ENCODE results near the gene CD72.
"Not testable (repeated sequence)": the region's sequence is repeated elsewhere in the genome, so short reads cannot be mapped to it uniquely, and the experiment has no call there.

CD72 gene

DNA sequence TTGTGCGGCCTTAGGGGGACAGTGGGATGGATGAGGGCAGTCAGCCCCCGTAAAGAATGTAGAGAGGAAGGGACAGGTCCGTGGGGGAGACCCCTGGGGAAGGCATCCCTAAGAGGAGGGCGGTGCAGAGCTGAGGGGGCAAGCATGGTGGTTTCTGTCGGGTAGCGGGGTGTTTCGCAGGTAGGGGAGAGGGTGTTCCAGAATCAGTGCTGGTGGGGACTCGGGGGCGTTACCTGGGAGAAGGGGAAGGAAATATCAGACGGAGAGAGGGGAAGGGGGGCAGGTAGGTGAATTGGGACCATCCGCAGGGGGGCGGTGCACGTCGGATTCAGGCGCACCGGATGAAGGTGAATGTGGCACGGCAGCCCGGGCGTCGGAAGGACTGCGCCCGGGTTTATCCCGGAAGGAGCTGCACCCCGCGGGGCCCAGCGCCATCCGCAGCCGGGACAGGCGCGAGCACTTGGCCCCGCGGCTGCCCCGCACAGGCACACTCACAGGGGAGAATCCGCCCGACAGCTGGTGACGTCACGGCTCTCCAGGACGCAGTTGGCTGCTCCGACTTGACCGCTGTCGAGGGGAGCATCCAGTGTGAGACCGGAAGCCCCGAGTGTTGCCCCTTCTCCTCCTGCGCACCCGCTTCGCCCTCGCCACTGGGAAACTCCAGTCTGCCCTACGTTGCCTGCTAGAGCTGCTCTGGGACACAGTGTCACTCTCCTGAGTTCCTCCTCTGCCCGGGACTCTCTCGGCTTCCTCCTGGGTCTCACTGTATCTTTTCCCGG lies 1.3 kb downstream of the CD72 start:
- H3K4me3 ChIP-seq (ENCODE audit: insufficient read depth, low read depth, low read length): peak overlapping the region; percentile 34
- H3K27me3 ChIP-seq (ENCODE audit: control insufficient read depth, insufficient read depth, low read length, poor library complexity, severe bottlenecking): peaks cover 45% of the 10 kb centered on the region
- WGBS, 2 experiments: 14 to 15% methylated on average over 51 of the region's 51 CpGs
- no peaks in the 10 kb centered on the region for H3K9me3 ChIP-seq (ENCODE audit: control insufficient read depth, low read length)
- H3K36me3 ChIP-seq (ENCODE audit: control insufficient read depth, insufficient read depth, low read length): no peaks in the 10 kb centered on the region
- no peak overlapping the region for H3K27ac ChIP-seq (ENCODE audit: insufficient read depth, low read depth, low read length, poor library complexity, severe bottlenecking)
- no peaks in the 10 kb centered on the region for H3K4me1 ChIP-seq (ENCODE audit: control insufficient read depth, insufficient read depth, low read length)

DNA sequence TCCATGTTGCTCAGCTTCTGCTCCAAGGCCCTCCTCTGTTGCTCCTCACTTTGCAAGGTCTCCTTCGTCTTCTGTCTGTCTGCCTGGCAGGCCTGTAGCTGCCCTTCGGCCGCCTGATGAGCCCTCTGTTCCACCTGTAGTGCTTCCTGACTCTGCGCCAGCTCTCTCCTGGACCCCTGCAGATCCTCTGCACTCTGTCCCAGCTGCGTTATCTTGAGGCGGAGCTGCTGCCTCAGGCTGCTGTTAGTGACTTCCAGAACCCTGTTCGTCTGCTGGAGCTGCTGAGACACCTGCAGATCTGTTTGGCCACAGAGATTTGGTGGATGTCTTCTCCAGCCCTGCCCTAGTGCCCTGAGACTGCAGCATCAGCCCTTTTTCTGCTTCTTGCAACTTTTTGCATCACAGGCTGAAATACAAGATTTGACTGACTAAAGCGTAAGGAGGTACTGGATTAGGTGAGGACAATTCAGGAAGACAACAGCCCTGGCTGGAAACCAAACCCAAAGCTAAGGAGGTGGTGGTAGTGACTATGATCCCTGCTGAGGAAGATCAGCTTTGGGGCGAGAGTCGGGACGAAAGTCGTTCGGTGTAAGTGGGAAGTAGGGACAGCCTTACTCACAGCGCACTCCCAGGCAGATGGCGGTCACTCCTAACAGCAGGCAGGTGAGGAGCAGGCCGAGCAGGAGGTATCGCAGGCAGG lies 2.1 kb downstream of the CD72 start:
- Histone ChIP-seq H3K4me3 (ENCODE audit: insufficient read depth, low read depth, low read length) (no peak overlapping the region), H3K27ac (ENCODE audit: insufficient read depth, low read depth, low read length, poor library complexity, severe bottlenecking) (no peak overlapping the region), H3K4me1 (ENCODE audit: control insufficient read depth, insufficient read depth, low read length) (no peaks in the 10 kb centered on the region), H3K36me3 (ENCODE audit: control insufficient read depth, insufficient read depth, low read length) (no peaks in the 10 kb centered on the region), H3K9me3 (ENCODE audit: control insufficient read depth, low read length) (no peaks in the 10 kb centered on the region), H3K27me3 (ENCODE audit: control insufficient read depth, insufficient read depth, low read length, poor library complexity, severe bottlenecking) (peaks cover 45% of the 10 kb centered on the region)
- 75 to 76% methylated on average over 17 of the region's 17 CpGs for WGBS, 2 experiments

DNA sequence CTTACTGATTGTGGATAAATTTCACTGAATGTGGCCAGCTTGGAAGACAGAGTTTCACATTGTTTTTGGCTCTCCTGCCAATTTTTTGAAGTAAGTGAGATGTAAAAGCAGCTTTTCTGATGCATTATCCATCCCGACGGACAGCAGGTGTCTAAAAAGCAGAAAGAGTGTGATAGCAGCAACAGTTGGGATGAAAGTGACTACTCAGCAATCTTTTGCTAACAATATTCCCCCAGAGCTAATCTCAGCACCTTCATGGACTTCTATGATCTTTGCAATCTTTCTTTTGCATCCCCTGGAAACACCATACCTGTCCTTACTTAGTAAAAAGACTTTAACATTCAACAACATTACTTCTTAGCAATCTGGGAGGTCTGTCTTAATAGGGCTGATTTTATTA lies 5.4 kb downstream of the CD72 start:
- H3K27me3 ChIP-seq (ENCODE audit: control insufficient read depth, insufficient read depth, low read length, poor library complexity, severe bottlenecking): peaks cover 41% of the 10 kb centered on the region
- WGBS, 2 experiments: 88 to 92% methylated on average over 2 of the region's 2 CpGs
- no peak overlapping the region for H3K4me3 ChIP-seq (ENCODE audit: insufficient read depth, low read depth, low read length)
- H3K36me3 ChIP-seq (ENCODE audit: control insufficient read depth, insufficient read depth, low read length): peaks cover 6% of the 10 kb centered on the region
- H3K27ac ChIP-seq (ENCODE audit: insufficient read depth, low read depth, low read length, poor library complexity, severe bottlenecking): no peak overlapping the region
- no peaks in the 10 kb centered on the region for H3K9me3 ChIP-seq (ENCODE audit: control insufficient read depth, low read length)
- no peaks in the 10 kb centered on the region for H3K4me1 ChIP-seq (ENCODE audit: control insufficient read depth, insufficient read depth, low read length)

DNA sequence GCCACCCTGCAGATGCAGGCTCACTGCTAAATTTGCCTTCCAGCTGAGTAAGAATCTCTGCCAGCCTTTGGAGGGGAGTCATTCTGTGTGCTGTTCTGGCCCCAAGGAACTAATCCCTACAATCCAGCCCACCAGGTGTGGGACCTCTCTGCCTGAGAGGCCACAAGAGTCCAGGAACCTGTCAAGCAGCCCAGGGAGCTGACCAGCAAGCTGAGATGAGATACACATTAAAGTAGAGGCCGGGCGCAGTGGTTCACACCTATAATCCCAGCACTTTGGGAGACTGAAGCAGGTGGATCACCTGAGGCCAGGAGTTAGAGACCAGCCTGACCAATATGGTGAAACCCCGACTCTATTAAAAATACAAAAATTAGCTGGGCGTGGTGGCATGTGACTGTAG lies 6.1 kb downstream of the CD72 start:
- H3K4me3 ChIP-seq (ENCODE audit: insufficient read depth, low read depth, low read length); H3K9me3 ChIP-seq (ENCODE audit: control insufficient read depth, low read length); H3K27ac ChIP-seq (ENCODE audit: insufficient read depth, low read depth, low read length, poor library complexity, severe bottlenecking); H3K36me3 ChIP-seq (ENCODE audit: control insufficient read depth, insufficient read depth, low read length); H3K4me1 ChIP-seq (ENCODE audit: control insufficient read depth, insufficient read depth, low read length): not testable (repeated sequence)
- WGBS, 2 experiments: 91 to 96% methylated on average over 4 of the region's 4 CpGs
- H3K27me3 ChIP-seq (ENCODE audit: control insufficient read depth, insufficient read depth, low read length, poor library complexity, severe bottlenecking): peaks cover 33% of the 10 kb centered on the region

DNA sequence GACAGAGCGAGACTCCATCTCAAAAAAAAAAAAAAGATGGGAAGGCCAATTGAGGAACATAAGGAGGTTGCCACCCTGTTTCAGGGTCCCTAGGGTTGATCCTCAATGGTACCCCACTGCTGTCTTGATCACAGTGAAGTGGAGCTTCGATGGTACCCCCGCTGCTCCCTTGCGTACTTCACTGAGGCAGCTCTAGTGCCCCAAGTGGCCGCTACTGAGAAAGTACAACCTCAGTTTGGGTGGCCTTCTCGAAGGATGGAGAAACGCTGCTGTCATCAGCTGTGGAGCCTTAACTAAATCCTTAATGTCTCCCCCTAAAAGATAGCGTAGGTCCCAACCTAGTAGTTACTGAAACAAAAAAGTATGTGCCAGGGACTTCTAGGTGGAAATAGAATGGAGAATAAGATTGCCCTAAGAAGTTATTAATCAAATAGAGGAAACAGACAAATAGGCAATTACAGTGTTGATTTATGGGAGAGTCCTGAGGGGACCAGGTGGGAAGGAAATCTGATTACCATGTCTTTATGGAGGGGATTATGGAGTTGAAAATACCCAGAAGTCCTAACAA lies 6.9 kb downstream of the CD72 start:
- Histone ChIP-seq H3K36me3 (ENCODE audit: control insufficient read depth, insufficient read depth, low read length) (peaks cover 6% of the 10 kb centered on the region), H3K27ac (ENCODE audit: insufficient read depth, low read depth, low read length, poor library complexity, severe bottlenecking) (no peak overlapping the region), H3K4me3 (ENCODE audit: insufficient read depth, low read depth, low read length) (no peak overlapping the region), H3K4me1 (ENCODE audit: control insufficient read depth, insufficient read depth, low read length) (peaks cover 4% of the 10 kb centered on the region), H3K27me3 (ENCODE audit: control insufficient read depth, insufficient read depth, low read length, poor library complexity, severe bottlenecking) (peaks cover 25% of the 10 kb centered on the region), H3K9me3 (ENCODE audit: control insufficient read depth, low read length) (no peaks in the 10 kb centered on the region)
- WGBS, 2 experiments: 29 to 35% methylated on average over 8 of the region's 8 CpGs

DNA sequence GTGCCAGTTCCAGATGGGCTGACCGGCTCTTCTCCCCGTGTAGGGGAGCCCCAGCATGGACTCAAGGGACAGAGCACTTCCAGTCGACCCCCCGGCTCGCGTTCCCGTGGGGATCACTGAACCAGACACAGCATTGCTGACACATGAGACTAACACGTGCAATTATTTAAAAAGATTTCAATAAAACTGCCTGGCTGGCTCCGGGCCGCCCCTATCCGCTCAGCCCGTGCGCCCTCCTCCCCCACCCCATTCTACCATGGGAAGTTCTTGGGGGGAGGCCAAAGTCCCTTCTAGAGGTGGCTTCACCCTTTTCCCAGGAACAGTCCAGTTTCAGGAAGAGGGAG lies 8.4 kb downstream of the CD72 start:
- WGBS, 2 experiments: 93 to 96% methylated on average over 13 of the region's 13 CpGs

DNA sequence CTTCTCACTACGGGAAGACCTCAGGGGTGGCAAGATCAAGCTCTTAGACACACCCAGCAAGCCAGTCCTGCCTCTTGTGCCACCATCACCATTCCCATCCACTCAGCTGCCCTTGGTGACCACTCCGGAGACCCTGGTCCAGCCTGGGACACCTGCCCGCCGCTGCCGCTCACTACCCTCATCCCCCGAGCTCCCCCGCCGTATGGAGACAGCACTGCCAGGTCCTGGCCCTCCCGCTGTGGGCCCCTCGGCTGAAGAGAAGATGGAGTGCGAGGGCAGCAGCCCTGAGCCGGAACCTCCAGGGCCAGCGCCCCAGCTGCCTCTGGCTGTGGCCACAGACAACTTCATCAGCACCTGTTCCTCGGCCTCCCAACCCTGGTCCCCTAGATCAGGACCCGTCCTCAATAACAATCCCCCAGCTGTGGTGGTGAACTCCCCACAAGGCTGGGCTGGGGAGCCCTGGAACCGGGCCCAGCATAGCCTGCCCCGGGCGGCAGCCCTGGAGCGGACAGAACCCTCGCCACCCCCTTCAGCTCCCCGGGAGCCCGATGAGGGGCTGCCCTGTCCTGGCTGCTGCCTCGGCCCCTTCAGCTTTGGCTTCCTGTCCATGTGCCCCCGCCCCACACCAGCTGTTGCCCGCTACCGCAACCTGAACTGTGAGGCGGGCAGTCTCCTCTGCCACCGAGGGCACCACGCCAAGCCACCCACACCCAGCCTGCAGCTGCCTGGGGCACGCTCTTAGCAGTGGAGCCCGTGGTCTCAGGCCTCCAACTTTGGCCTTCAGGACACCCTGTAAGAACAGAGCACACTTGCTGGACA lies 9.0 kb downstream of the CD72 start:
- H3K4me1 ChIP-seq (ENCODE audit: control insufficient read depth, insufficient read depth, low read length): peaks cover 7% of the 10 kb centered on the region
- no peaks in the 10 kb centered on the region for H3K9me3 ChIP-seq (ENCODE audit: control insufficient read depth, low read length)
- H3K27ac ChIP-seq (ENCODE audit: insufficient read depth, low read depth, low read length, poor library complexity, severe bottlenecking): no peak overlapping the region
- peaks cover 7% of the 10 kb centered on the region for H3K27me3 ChIP-seq (ENCODE audit: control insufficient read depth, insufficient read depth, low read length, poor library complexity, severe bottlenecking)
- H3K4me3 ChIP-seq (ENCODE audit: insufficient read depth, low read depth, low read length): no peak overlapping the region
- 95% methylated on average over 31 of the region's 31 CpGs for WGBS, 2 experiments
- peaks cover 6% of the 10 kb centered on the region for H3K36me3 ChIP-seq (ENCODE audit: control insufficient read depth, insufficient read depth, low read length)

More for the DNA sequence above, 8.4 kb downstream of the CD72 start:
- peaks cover 7% of the 10 kb centered on the region for H3K4me1 ChIP-seq (ENCODE audit: control insufficient read depth, insufficient read depth, low read length)
- H3K36me3 ChIP-seq (ENCODE audit: control insufficient read depth, insufficient read depth, low read length): peaks cover 6% of the 10 kb centered on the region
- H3K4me3 ChIP-seq (ENCODE audit: insufficient read depth, low read depth, low read length): no peak overlapping the region
- no peaks in the 10 kb centered on the region for H3K9me3 ChIP-seq (ENCODE audit: control insufficient read depth, low read length)
- peaks cover 10% of the 10 kb centered on the region for H3K27me3 ChIP-seq (ENCODE audit: control insufficient read depth, insufficient read depth, low read length, poor library complexity, severe bottlenecking)
- H3K27ac ChIP-seq (ENCODE audit: insufficient read depth, low read depth, low read length, poor library complexity, severe bottlenecking): no peak overlapping the region

DNA sequence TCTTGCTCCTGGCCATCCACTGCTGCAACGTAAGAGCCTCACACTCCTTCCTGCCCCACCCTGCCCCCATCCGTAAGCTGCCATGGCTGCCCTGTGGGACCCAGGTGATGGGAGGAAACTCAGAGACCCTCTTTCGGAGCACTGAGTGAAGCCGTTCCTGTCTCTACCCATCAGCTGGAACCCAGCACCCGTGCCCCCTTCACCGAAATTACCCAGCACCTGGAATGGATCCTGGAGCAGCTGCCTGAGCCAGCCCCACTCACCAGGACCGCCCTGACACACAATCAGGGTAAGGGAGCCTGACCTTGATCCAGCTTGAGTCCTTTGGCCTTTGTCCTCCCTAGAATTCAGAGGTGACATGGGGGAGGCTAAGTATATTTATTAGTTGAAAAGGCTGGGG lies 10.0 kb downstream of the CD72 start:
- 92 to 93% methylated on average over 7 of the region's 7 CpGs for WGBS, 2 experiments
- no peak overlapping the region for H3K27ac ChIP-seq (ENCODE audit: insufficient read depth, low read depth, low read length, poor library complexity, severe bottlenecking)
- peaks cover 4% of the 10 kb centered on the region for H3K27me3 ChIP-seq (ENCODE audit: control insufficient read depth, insufficient read depth, low read length, poor library complexity, severe bottlenecking)

DNA sequence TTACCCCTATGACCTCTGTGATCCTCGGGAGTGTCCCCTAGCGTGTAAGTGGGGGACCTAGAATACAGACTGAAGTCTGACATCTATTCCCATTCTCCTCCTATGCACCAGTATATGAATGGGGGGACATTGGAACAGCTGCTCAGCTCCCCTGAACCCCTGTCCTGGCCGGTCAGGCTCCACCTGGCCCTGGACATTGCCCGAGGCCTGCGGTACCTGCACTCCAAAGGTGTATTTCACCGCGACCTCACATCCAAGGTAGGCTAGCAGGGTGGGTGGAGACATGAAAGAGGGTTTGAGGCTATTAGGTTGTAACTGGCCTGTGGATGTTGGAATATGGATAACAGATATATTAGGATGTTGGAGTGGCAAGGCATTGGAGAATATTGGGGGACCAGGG lies 11.5 kb downstream of the CD72 start:
- WGBS, 2 experiments: 93 to 95% methylated on average over 7 of the region's 7 CpGs
- Histone ChIP-seq H3K36me3 (ENCODE audit: control insufficient read depth, insufficient read depth, low read length) (peaks cover 6% of the 10 kb centered on the region), H3K4me1 (ENCODE audit: control insufficient read depth, insufficient read depth, low read length) (peaks cover 7% of the 10 kb centered on the region), H3K9me3 (ENCODE audit: control insufficient read depth, low read length) (no peaks in the 10 kb centered on the region), H3K4me3 (ENCODE audit: insufficient read depth, low read depth, low read length) (no peak overlapping the region), H3K27me3 (ENCODE audit: control insufficient read depth, insufficient read depth, low read length, poor library complexity, severe bottlenecking) (no peaks in the 10 kb centered on the region), H3K27ac (ENCODE audit: insufficient read depth, low read depth, low read length, poor library complexity, severe bottlenecking) (no peak overlapping the region)

More for the DNA sequence above, 10.0 kb downstream of the CD72 start:
- H3K4me1 ChIP-seq (ENCODE audit: control insufficient read depth, insufficient read depth, low read length): peaks cover 7% of the 10 kb centered on the region
- H3K9me3 ChIP-seq (ENCODE audit: control insufficient read depth, low read length): no peaks in the 10 kb centered on the region
- H3K4me3 ChIP-seq (ENCODE audit: insufficient read depth, low read depth, low read length): no peak overlapping the region
- peaks cover 6% of the 10 kb centered on the region for H3K36me3 ChIP-seq (ENCODE audit: control insufficient read depth, insufficient read depth, low read length)

DNA sequence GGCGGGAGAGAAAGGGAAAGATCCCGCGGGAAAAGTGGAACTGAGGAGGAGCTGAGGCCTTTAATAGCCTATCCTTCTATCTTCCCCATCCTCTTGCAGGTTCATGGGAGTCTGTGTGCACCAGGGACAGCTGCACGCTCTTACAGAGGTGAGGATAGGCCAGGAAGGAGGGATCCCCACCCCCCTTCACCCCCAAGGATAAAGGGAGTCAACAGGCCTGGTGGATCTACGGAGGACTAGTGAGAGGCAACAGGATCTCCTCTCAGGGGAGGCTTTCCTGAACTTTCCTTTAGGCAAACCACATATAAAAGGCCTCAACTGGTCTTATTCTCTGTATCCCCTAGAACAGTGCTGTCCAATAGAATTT lies 12.1 kb downstream of the CD72 start:
- peaks cover 7% of the 10 kb centered on the region for H3K4me1 ChIP-seq (ENCODE audit: control insufficient read depth, insufficient read depth, low read length)
- WGBS, 2 experiments: 3 to 11% methylated on average over 5 of the region's 5 CpGs
- H3K9me3 ChIP-seq (ENCODE audit: control insufficient read depth, low read length): no peaks in the 10 kb centered on the region
- H3K36me3 ChIP-seq (ENCODE audit: control insufficient read depth, insufficient read depth, low read length): peaks cover 6% of the 10 kb centered on the region
- no peak overlapping the region for H3K27ac ChIP-seq (ENCODE audit: insufficient read depth, low read depth, low read length, poor library complexity, severe bottlenecking)
- H3K27me3 ChIP-seq (ENCODE audit: control insufficient read depth, insufficient read depth, low read length, poor library complexity, severe bottlenecking): no peaks in the 10 kb centered on the region
- H3K4me3 ChIP-seq (ENCODE audit: insufficient read depth, low read depth, low read length): peak overlapping the region; percentile 71
